ENCODE data around the gene MYO9A. TPM values are rescaled to one million over a fixed set of nuclear protein-coding genes. Genes with fewer than 3 reads are reported as not detected.

MYO9A gene
- total RNA-seq, 8 experiments from 2014 or later: 22.3 to 42.1 (median 31.6) TPM

Other genes starting within 250 kb of the MYO9A start
- gene SENP8, start 253 bp upstream of the MYO9A start, total RNA-seq: 1 to 10 TPM; 2.6 to 5.9 (median 5.0) TPM
- 1 to 10 TPM in 2 of 8 experiments, under 1 TPM in 6; 0.13 to 2.3 (median 0.69) TPM for gene GRAMD2A, start 79.6 kb upstream of the MYO9A start, total RNA-seq
- gene PKM, start 113.0 kb upstream of the MYO9A start, total RNA-seq: 1,000 to 10,000 TPM in 1 of 8 experiments, 100 to 1,000 TPM in 7; 522 to 1,171 (median 600) TPM
- 100 to 1,000 TPM in 2 of 8 experiments, 10 to 100 TPM in 6; 29.4 to 131 (median 93.9) TPM for gene PARP6, start 154.4 kb upstream of the MYO9A start, total RNA-seq
- gene CELF6, start 202.0 kb upstream of the MYO9A start, total RNA-seq: 10 to 100 TPM in 1 of 8 experiments, 1 to 10 TPM in 5, under 1 TPM in 2; 0.52 to 12.0 (median 4.2) TPM